ENCODE results near the gene FXYD4.
"Not testable (repeated sequence)": the region's sequence is repeated elsewhere in the genome, so short reads cannot be mapped to it uniquely, and the experiment has no call there.

The FXYD4 gene

GRCh38 chr10:43421201-43421507, 49.7 kb downstream of the FXYD4 start:
- no peak for FAIRE-seq

- no peak for FAIRE-seq
Observed at GRCh38 chr10:43421519-43421918, 50.1 kb downstream of the FXYD4 start.

- not testable (repeated sequence) for FAIRE-seq
Observed at GRCh38 chr10:43421944-43422343, 50.5 kb downstream of the FXYD4 start.

GRCh38 chr10:43424416-43424815, 53.0 kb downstream of the FXYD4 start:
- no peak for FAIRE-seq
